Astrocyte (in vitro differentiated cells and primary cell): ENCODE results near the gene MTHFD1.

Source experiments
- CTCF ChIP-seq: IDR thresholded peaks from 2 replicates; pipeline ENCODE4 v1.5.1; 2011; ENCODE audit warnings: low read depth, mild to moderate bottlenecking, inconsistent platforms, low read length, moderate library complexity; ENCODE audit not compliant: insufficient read depth
- EZH2 ChIP-seq: IDR thresholded peaks from 2 replicates; pipeline ENCODE4 v1.6.1; 2012; ENCODE audit warnings: mild to moderate bottlenecking, low read length, inconsistent platforms; ENCODE audit not compliant: insufficient read depth

- TF ChIP-seq EZH2 (no peak), CTCF (no peak)
Observed at GRCh38 chr14:64394423-64394822, 6.3 kb downstream of the MTHFD1 start.
